ENCODE results near the gene FKBP4.
A peak's percentile ranks its signal among the peaks of the same experiment; 100 is the strongest.

FKBP4 gene

GRCh38 chr12:2853626-2854025 is 58.9 kb downstream of the FKBP4 start:
- peak; percentile 62 for DNase-seq (ENCODE audit: low spot score)
